Loucy (cell line): Measurements from ENCODE around the gene NF1.

Experiments
- H2AFZ ChIP-seq: fragments of 200-600 bp; sonication (generic); 2 replicates; pipeline ENCODE4 v1.6.0; 2016; ENCODE audit warnings: antibody characterized with exemption, mild to moderate bottlenecking, low read length, moderate library complexity
- H3F3A ChIP-seq: fragments of 200-600 bp; 2 replicates; pipeline ENCODE4 v1.6.0; 2016; ENCODE audit warnings: antibody characterized with exemption, low read depth, mild to moderate bottlenecking
- H3K27me3 ChIP-seq: fragments of 200-600 bp; sonication (generic); 2 replicates; pipeline ENCODE4 v1.6.1; 2014; ENCODE audit warnings: low read length, mild to moderate bottlenecking; ENCODE audit not compliant: insufficient read depth, poor library complexity, severe bottlenecking
- H3K36me3 ChIP-seq: fragments of 200-600 bp; sonication (generic); 2 replicates; pipeline ENCODE4 v1.6.1; 2016; ENCODE audit warnings: low read length; ENCODE audit not compliant: insufficient read depth
- H3K4me1 ChIP-seq: fragments of 200-600 bp; sonication (generic); 2 replicates; pipeline ENCODE4 v1.5.1; 2014; ENCODE audit warnings: low read length, mild to moderate bottlenecking; ENCODE audit not compliant: insufficient read depth, poor library complexity, severe bottlenecking
- H3K4me2 ChIP-seq: fragments of 200-600 bp; sonication (generic); 2 replicates; pipeline ENCODE4 v1.6.0; 2014; ENCODE audit warnings: antibody characterized with exemption, low read length, low read depth, mild to moderate bottlenecking; ENCODE audit not compliant: poor library complexity, severe bottlenecking
- H3K4me3 ChIP-seq: fragments of 200-600 bp; sonication (generic); 2 replicates; pipeline ENCODE4 v1.5.1; 2014; ENCODE audit warnings: low read length, mild to moderate bottlenecking, mixed read lengths; ENCODE audit not compliant: poor library complexity, severe bottlenecking
- H3K79me2 ChIP-seq: fragments of 200-600 bp; sonication (generic); 2 replicates; pipeline ENCODE4 v1.6.1; 2014; ENCODE audit warnings: low read length; ENCODE audit not compliant: insufficient read depth
- H3K9ac ChIP-seq: fragments of 200-600 bp; sonication (generic); 2 replicates; pipeline ENCODE4 v1.6.0; 2014; ENCODE audit warnings: mild to moderate bottlenecking, low read depth, low read length, moderate library complexity; ENCODE audit not compliant: poor library complexity, severe bottlenecking
- H3K9me2 ChIP-seq: fragments of 200-600 bp; sonication (generic); replicated peaks from 2 replicates; pipeline ENCODE4 v1.6.1; 2016; ENCODE audit warnings: low read depth, low read length, mixed read lengths
- H3K9me3 ChIP-seq: fragments of 200-600 bp; sonication (generic); 2 replicates; pipeline ENCODE4 v1.6.1; 2014; ENCODE audit warnings: mild to moderate bottlenecking, antibody characterized with exemption, low read length, low read depth; ENCODE audit not compliant: insufficient read depth
- H4K20me1 ChIP-seq: fragments of 200-600 bp; sonication (generic); 2 replicates; pipeline ENCODE4 v1.6.0; 2014; ENCODE audit warnings: antibody characterized with exemption, low read length, mild to moderate bottlenecking; ENCODE audit not compliant: insufficient read depth, poor library complexity, severe bottlenecking
- CTCF ChIP-seq: fragments of 200-600 bp; sonication (generic); conservative IDR thresholded peaks from 2 replicates; pipeline ENCODE4 v1.5.1; 2014; ENCODE audit warnings: mild to moderate bottlenecking, antibody characterized with exemption, low read length
- EZH2phosphoT487 ChIP-seq: fragments of 200-600 bp; IDR thresholded peaks from 2 replicates; pipeline ENCODE4 v1.6.1; 2018; ENCODE audit warnings: antibody characterized with exemption, mild to moderate bottlenecking, moderate library complexity, borderline replicate concordance

The NF1 gene

GRCh38 chr17:31371511-31372097 lies 276.8 kb downstream of the NF1 start:
- TF ChIP-seq CTCF = no peak
- TF ChIP-seq EZH2phosphoT487 = no peak
- no peaks in the 10 kb centered on the region for H3K9me2 ChIP-seq
- H3K27me3 ChIP-seq = no peaks in the 10 kb centered on the region
- H3K4me2 ChIP-seq = no peak overlapping the region
- peaks cover 11% of the 10 kb centered on the region for H3K4me1 ChIP-seq
- no peak overlapping the region for H3K9ac ChIP-seq
- no peaks in the 10 kb centered on the region for H4K20me1 ChIP-seq
- no peaks in the 10 kb centered on the region for H3F3A ChIP-seq
- no peaks in the 10 kb centered on the region for H3K79me2 ChIP-seq
- H3K9me3 ChIP-seq = no peaks in the 10 kb centered on the region
- peaks cover 9% of the 10 kb centered on the region; the same call in 1 of the 2 replicates for H3K36me3 ChIP-seq
- H3K4me3 ChIP-seq = no peak overlapping the region
- H2AFZ ChIP-seq = no peak overlapping the region

- no peaks in the 10 kb centered on the region for H3F3A ChIP-seq
- H3K4me1 ChIP-seq = peaks cover 11% of the 10 kb centered on the region
- H3K9me3 ChIP-seq = no peaks in the 10 kb centered on the region
- TF ChIP-seq CTCF (peak; percentile 79), EZH2phosphoT487 (no peak)
- no peak overlapping the region for H3K9ac ChIP-seq
- H3K27me3 ChIP-seq = no peaks in the 10 kb centered on the region
- peaks cover 9% of the 10 kb centered on the region; the same call in 1 of the 2 replicates for H3K36me3 ChIP-seq
- H3K4me3 ChIP-seq = no peak overlapping the region
- H3K9me2 ChIP-seq = no peaks in the 10 kb centered on the region
- no peak overlapping the region for H2AFZ ChIP-seq
- H3K4me2 ChIP-seq = no peak overlapping the region
- no peaks in the 10 kb centered on the region for H4K20me1 ChIP-seq
- no peaks in the 10 kb centered on the region for H3K79me2 ChIP-seq
Observed at GRCh38 chr17:31373150-31374093, 278.6 kb downstream of the NF1 start.

- no peaks in the 10 kb centered on the region for H4K20me1 ChIP-seq
- no peak overlapping the region for H2AFZ ChIP-seq
- no peaks in the 10 kb centered on the region for H3K27me3 ChIP-seq
- no peaks in the 10 kb centered on the region for H3F3A ChIP-seq
- TF ChIP-seq EZH2phosphoT487 (no peak), CTCF (no peak)
- no peaks in the 10 kb centered on the region for H3K9me2 ChIP-seq
- peaks cover 9% of the 10 kb centered on the region; the same call in 1 of the 2 replicates for H3K36me3 ChIP-seq
- H3K4me1 ChIP-seq = peaks cover 9% of the 10 kb centered on the region
- H3K79me2 ChIP-seq = no peaks in the 10 kb centered on the region
- H3K4me3 ChIP-seq = no peak overlapping the region
- no peak overlapping the region for H3K9ac ChIP-seq
- H3K9me3 ChIP-seq = no peaks in the 10 kb centered on the region
- no peak overlapping the region for H3K4me2 ChIP-seq
Observed at GRCh38 chr17:31374094-31374447, 279.3 kb downstream of the NF1 start.
